ENCODE measurements around the gene PPFIA2.

- no peak for TF ChIP-seq EZH2 (IDR thresholded peaks at IDR 0.05; ENCODE audit: borderline replicate concordance, low read length)
- TF ChIP-seq CTCF (IDR thresholded peaks at IDR 0.05; ENCODE audit: low read length): no peak
These were observed 431.7 kb downstream of the PPFIA2 start for GRCh38 chr12:81327425-81327824.
